ENCODE results near the gene ACAT1. TPM values are rescaled to one million over a fixed set of nuclear protein-coding genes. Genes with fewer than 3 reads are reported as not detected.
A peak's percentile ranks its signal among the peaks of the same experiment; 100 is the strongest.
"Not testable (repeated sequence)": the region's sequence is repeated elsewhere in the genome, so short reads cannot be mapped to it uniquely, and the experiment has no call there.

Gene ACAT1
- total and polyA plus RNA-seq, 3 experiments from 2014 or later, result 45.2 to 71.6 (median 68.5) TPM

DNA sequence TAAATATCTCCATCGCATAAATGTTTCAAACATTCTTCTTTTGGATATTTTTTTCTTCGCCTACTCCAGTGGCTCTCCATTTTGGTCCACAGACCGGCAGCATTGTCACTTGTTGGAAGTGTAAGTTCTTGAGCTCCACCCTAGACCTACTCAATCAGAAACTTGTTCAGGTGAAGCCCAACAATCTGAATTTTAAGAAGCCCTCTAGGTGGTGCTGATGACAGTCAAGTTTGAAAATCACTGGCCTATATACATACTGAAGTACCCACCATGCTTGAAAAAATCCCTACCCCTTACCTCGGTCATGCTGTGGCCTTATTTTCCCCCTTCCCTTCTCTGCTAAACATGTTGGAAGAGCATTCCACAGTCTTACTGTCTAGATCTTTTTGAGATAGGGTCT is 10.2 kb upstream of the ACAT1 start:
- ChIA-PET CTCF (no interaction called here), POLR2A (no interaction called here)
- H3K27ac Mint-ChIP-seq, result peak overlapping the region in 5 of 8 donors; percentile 2 to 55 (median 52)

DNA sequence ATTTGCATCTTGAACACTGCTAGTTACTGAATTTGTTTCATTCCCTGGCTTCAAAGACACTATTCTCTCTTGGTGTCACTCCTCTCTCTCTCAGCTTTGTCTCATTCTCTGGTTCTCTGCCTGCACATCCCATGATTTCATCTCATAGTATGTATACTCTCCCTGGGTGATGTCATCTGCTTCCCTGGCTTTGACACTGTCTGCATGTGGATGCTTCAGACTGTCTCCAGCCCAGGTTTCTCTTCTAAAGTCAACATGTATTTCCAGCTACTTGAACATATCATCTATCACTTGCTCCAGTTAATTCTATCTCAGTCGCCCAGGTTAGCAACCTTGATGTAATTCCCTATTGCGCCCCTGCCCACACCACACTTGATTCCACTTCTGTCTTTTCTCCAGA is 9.3 kb upstream of the ACAT1 start:
- Mint-ChIP-seq H3K36me3 (peaks cover 0 to 6% (median 0%) of the 10 kb centered on the region in 3 donors), H3K27me3 (no peaks in the 10 kb centered on the region), H3K27ac (peak overlapping the region in 7 of 8 donors; percentile 1 to 91 (median 51)), H3K4me3 (no peak overlapping the region), H3K9me3 (no peaks in the 10 kb centered on the region), H3K4me1 (peaks cover 0 to 3% (median 0%) of the 10 kb centered on the region in 3 donors)
- no peaks in the 10 kb centered on the region for H3K9me3 ChIP-seq (ENCODE audit: low read length)
- CTCF ChIA-PET, result interaction anchor here (1.2 to 1.7 kb wide), 3 partner anchors 10 to 103 kb away, joined by 3 to 4 read pairs (median 3); partner anchors contain the start of genes ACAT1 and CUL5
- H3K36me3 ChIP-seq (ENCODE audit: insufficient read depth, low read length), result no peaks in the 10 kb centered on the region
- H3K4me3 ChIP-seq (ENCODE audit: low read length), result no peak overlapping the region
- DNase-seq, result no peak
- H3K27me3 ChIP-seq (ENCODE audit: insufficient read depth, low read length, poor library complexity, severe bottlenecking), result no peaks in the 10 kb centered on the region
- no peak overlapping the region for H3K27ac ChIP-seq (ENCODE audit: low read depth, low read length)
- H3K4me1 ChIP-seq (ENCODE audit: insufficient read depth, low read length), result no peaks in the 10 kb centered on the region
- POLR2A ChIA-PET, result no interaction called here

More for the DNA sequence above, 10.2 kb upstream of the ACAT1 start:
- Mint-ChIP-seq H3K9me3 (no peaks in the 10 kb centered on the region), H3K27me3 (no peaks in the 10 kb centered on the region), H3K4me1 (peaks cover 0 to 3% (median 0%) of the 10 kb centered on the region in 3 donors), H3K4me3 (no peak overlapping the region), H3K36me3 (peaks cover 0 to 7% (median 0%) of the 10 kb centered on the region in 3 donors)
- Histone ChIP-seq H3K27me3 (ENCODE audit: insufficient read depth, low read length, poor library complexity, severe bottlenecking) (no peaks in the 10 kb centered on the region), H3K27ac (ENCODE audit: low read depth, low read length) (no peak overlapping the region), H3K4me3 (ENCODE audit: low read length) (no peak overlapping the region), H3K4me1 (ENCODE audit: insufficient read depth, low read length) (no peaks in the 10 kb centered on the region), H3K9me3 (ENCODE audit: low read length) (no peaks in the 10 kb centered on the region), H3K36me3 (ENCODE audit: insufficient read depth, low read length) (no peaks in the 10 kb centered on the region)
- no peak for DNase-seq

DNA sequence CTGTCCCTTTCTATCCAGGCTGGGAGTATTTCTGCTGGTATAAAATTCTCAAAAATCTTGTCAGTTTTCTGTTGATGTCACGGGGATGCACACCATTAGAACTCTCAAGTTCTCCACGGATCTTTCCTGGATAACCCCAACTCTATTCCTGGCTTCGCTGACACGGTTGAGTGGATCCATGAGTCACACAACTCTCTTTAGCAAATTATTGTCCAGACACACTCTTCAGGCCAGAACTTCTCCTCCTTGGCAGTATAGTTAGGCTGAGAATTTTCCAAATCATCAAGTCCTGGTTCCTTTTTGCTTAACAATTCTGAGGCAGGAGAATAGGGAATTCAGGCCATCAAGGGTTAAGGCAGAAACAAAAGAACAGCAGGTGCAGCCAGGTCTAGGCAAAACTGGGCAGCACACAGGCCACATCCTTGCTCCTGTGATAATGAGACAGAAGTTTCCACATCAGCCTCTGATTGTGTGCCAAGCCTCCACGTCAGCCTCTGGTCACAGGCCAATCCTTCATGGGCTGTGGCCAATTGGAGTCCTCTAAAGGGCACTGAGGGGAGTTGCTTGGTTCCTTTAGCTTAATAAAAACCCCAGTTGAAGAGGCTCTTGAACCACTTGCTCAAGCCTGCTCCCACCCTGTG is 5.7 kb upstream of the ACAT1 start:
- Histone ChIP-seq H3K36me3 (ENCODE audit: insufficient read depth, low read length) (no peaks in the 10 kb centered on the region), H3K4me1 (ENCODE audit: insufficient read depth, low read length) (peaks cover 2% of the 10 kb centered on the region), H3K27me3 (ENCODE audit: insufficient read depth, low read length, poor library complexity, severe bottlenecking) (no peaks in the 10 kb centered on the region), H3K9me3 (ENCODE audit: low read length) (no peaks in the 10 kb centered on the region), H3K4me3 (ENCODE audit: low read length) (no peak overlapping the region), H3K27ac (ENCODE audit: low read depth, low read length) (no peak overlapping the region)
- peaks cover 0 to 5% (median 0%) of the 10 kb centered on the region in 3 donors for H3K36me3 Mint-ChIP-seq
- peak overlapping the region in 2 of 8 donors; percentile 18 to 58 for H3K27ac Mint-ChIP-seq
- no peaks in the 10 kb centered on the region for H3K9me3 Mint-ChIP-seq
- peaks cover 0 to 3% (median 2%) of the 10 kb centered on the region in 3 donors for H3K4me1 Mint-ChIP-seq
- POLR2A ChIA-PET, result no interaction called here
- no peaks in the 10 kb centered on the region for H3K27me3 Mint-ChIP-seq
- no peak overlapping the region for H3K4me3 Mint-ChIP-seq
- CTCF ChIA-PET, result no interaction called here
- DNase-seq, result no peak

DNA sequence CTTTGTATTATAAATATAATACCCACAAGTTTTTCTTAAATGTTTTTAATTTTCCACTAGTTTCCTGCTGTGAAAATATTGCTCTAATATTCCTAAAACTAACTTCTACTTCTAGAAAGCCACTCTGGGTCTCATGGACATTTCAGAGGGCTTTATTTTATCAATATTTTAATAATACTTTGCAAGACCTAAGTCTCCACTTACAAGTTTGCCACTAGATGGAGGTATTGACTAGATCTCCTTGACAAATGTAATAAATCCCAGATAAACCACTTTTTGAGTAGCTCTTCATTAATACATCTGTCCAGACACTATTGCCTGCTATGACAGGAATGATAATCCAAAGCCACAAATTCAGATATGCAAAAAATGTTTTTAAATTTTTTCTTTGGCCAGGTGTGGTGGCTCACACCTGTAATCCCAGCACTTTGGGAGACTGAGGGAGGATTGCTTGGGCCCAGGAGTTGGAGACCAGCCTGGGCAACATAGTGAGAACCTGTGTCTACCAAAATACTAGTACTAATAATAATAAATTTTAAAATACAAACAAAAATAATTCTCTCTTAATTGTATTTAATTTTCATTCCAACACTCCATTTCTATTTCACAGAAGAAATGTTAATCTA is 3.5 kb upstream of the ACAT1 start:
- DNase-seq, result no peak
- Mint-ChIP-seq H3K27ac (peak overlapping the region in 1 of 8 donors; percentile 46), H3K36me3 (peaks cover 0 to 4% (median 0%) of the 10 kb centered on the region in 3 donors), H3K4me1 (peaks cover 13 to 17% (median 13%) of the 10 kb centered on the region in 3 donors), H3K9me3 (no peaks in the 10 kb centered on the region), H3K4me3 (peak overlapping the region in 1 of 7 donors; percentile 29), H3K27me3 (no peaks in the 10 kb centered on the region)
- Histone ChIP-seq H3K4me1 (ENCODE audit: insufficient read depth, low read length) (peaks cover 19% of the 10 kb centered on the region), H3K4me3 (ENCODE audit: low read length) (no peak overlapping the region), H3K36me3 (ENCODE audit: insufficient read depth, low read length) (no peaks in the 10 kb centered on the region), H3K27ac (ENCODE audit: low read depth, low read length) (no peak overlapping the region), H3K9me3 (ENCODE audit: low read length) (no peaks in the 10 kb centered on the region), H3K27me3 (ENCODE audit: insufficient read depth, low read length, poor library complexity, severe bottlenecking) (no peaks in the 10 kb centered on the region)
- POLR2A ChIA-PET, result interaction anchor here (0.6 kb wide), 1 partner anchor 18 kb away, joined by 3 read pairs; no protein-coding TSS in a partner anchor
- CTCF ChIA-PET, result interaction anchor here (0.6 to 2.2 kb wide), 9 partner anchors 10 to 541 kb away, joined by 3 to 7 read pairs (median 3); no protein-coding TSS in a partner anchor

DNA sequence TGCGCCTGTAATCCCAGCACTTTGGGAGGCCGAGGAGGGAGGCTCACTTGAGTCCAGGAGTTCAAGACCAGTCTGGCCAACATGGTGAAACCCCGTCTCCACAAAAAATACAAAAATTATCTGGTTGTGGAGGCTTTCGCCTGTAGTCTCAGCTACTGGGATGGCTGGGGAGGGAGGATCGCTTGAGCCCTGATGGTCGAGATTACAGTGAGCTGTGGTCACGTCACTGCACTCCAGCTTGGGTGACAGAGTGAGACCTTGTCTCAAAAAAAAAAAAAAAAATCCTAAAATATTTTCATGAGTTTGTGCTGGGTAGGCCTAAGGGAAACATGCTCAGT is 462 bp upstream of the ACAT1 start:
- H3K27me3 Mint-ChIP-seq; H3K36me3 Mint-ChIP-seq; DNase-seq; H3K9me3 ChIP-seq (ENCODE audit: low read length); CTCF ChIA-PET; H3K36me3 ChIP-seq (ENCODE audit: insufficient read depth, low read length); H3K9me3 Mint-ChIP-seq; H3K27me3 ChIP-seq (ENCODE audit: insufficient read depth, low read length, poor library complexity, severe bottlenecking); POLR2A ChIA-PET: not testable (repeated sequence)
- Mint-ChIP-seq H3K27ac (peak overlapping the region; percentile 44 to 90 (median 74)), H3K4me3 (peak overlapping the region; percentile 85 to 94 (median 91)), H3K4me1 (peaks cover 34 to 44% (median 41%) of the 10 kb centered on the region in 3 donors)
- Histone ChIP-seq H3K4me1 (ENCODE audit: insufficient read depth, low read length) (peaks cover 39% of the 10 kb centered on the region), H3K27ac (ENCODE audit: low read depth, low read length) (peak overlapping the region; percentile 44), H3K4me3 (ENCODE audit: low read length) (peak overlapping the region; percentile 86)

DNA sequence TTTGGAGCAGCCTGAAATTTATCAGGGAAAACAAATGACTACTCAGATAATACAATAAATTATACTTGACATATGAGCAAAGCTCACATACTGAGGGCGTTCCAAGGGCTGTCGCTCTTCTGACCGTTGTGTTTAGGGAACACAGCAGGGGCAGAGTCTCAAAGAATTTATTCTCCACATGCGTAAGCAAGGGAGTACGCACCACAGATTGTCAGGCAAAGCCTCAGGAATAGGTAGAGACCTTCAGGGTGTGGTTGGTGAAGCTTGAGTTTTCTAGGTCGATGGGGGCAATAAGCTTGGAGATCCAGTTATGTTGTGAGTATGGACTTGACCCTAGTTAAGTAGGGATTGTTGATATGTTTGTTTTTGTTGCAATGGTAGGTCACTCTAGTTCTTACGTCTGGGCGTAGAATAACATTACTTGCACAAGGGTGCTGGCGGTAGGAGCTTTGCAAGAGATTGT is 830 bp downstream of the ACAT1 start:
- Histone ChIP-seq H3K9me3 (ENCODE audit: low read length) (no peaks in the 10 kb centered on the region), H3K4me1 (ENCODE audit: insufficient read depth, low read length) (peaks cover 39% of the 10 kb centered on the region), H3K27ac (ENCODE audit: low read depth, low read length) (peak overlapping the region; percentile 73), H3K27me3 (ENCODE audit: insufficient read depth, low read length, poor library complexity, severe bottlenecking) (no peaks in the 10 kb centered on the region), H3K4me3 (ENCODE audit: low read length) (peak overlapping the region; percentile 86), H3K36me3 (ENCODE audit: insufficient read depth, low read length) (no peaks in the 10 kb centered on the region)
- ChIA-PET CTCF (interaction anchor here (0.8 to 1.2 kb wide), 2 partner anchors 8 to 10 kb away, joined by 3 read pairs; no protein-coding TSS in a partner anchor), POLR2A (interaction anchor here (0.6 kb wide), 1 partner anchor 403 kb away, joined by 6 read pairs; no protein-coding TSS in a partner anchor)
- Mint-ChIP-seq H3K4me3 (peak overlapping the region; percentile 85 to 94 (median 91)), H3K9me3 (no peaks in the 10 kb centered on the region), H3K27ac (peak overlapping the region in 7 of 8 donors; percentile 52 to 94 (median 88)), H3K4me1 (peaks cover 38 to 50% (median 48%) of the 10 kb centered on the region in 3 donors), H3K27me3 (no peaks in the 10 kb centered on the region), H3K36me3 (peaks cover 6% of the 10 kb centered on the region in 3 donors)
- DNase-seq, result no peak

DNA sequence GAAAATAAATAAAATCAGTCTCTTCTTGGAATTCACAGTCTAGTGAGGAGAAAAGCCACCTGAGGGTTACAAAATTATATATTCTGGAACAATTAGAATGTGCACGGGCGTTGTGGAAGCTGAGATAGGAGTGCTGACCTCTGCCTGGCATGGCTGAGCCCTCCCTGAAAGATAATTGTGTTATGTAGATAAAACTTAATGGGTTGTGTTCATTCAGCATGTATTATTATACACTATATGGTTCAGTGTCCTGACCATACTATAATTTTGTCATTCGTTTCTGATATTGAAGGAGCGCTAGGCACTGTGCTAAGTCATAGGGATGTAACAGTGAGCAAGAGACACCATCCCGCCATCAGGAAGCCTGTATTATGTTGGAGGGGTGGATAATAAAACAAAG is 3.7 kb downstream of the ACAT1 start:
- CTCF ChIA-PET, result interaction anchor here (1.0 kb wide), 1 partner anchor 23 kb away, joined by 3 read pairs; no protein-coding TSS in a partner anchor
- peak overlapping the region in 2 of 7 donors; percentile 46 to 87 for H3K4me3 Mint-ChIP-seq

DNA sequence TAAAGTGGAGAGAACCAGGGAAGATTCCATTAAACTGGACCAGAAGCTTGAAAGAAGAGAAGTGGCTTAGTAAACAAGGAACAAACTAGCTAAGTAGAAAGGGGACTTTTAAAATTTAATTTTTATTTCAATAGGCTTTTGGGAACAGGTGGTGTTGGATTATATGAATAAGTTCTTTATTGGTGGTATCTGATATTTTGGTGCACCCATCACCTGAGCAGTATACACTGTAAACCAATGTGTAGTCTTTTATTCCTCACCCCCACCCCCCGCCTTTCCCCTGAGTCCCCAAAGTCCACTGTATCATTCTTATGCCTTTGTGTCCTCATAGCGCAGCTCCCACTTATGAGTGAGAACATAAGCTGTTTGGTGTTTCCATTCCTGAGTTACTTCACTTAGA is 7.4 kb downstream of the ACAT1 start:
- Histone ChIP-seq H3K4me3 (ENCODE audit: low read length) (no peak overlapping the region), H3K9me3 (ENCODE audit: low read length) (no peaks in the 10 kb centered on the region), H3K27ac (ENCODE audit: low read depth, low read length) (no peak overlapping the region), H3K36me3 (ENCODE audit: insufficient read depth, low read length) (peaks cover 4% of the 10 kb centered on the region), H3K27me3 (ENCODE audit: insufficient read depth, low read length, poor library complexity, severe bottlenecking) (no peaks in the 10 kb centered on the region), H3K4me1 (ENCODE audit: insufficient read depth, low read length) (peaks cover 12% of the 10 kb centered on the region)
- no peaks in the 10 kb centered on the region for H3K9me3 Mint-ChIP-seq
- H3K4me3 Mint-ChIP-seq, result no peak overlapping the region
- peaks cover 26 to 51% (median 29%) of the 10 kb centered on the region in 3 donors for H3K4me1 Mint-ChIP-seq
- peaks cover 6 to 33% (median 10%) of the 10 kb centered on the region in 3 donors for H3K36me3 Mint-ChIP-seq
- ChIA-PET CTCF (no interaction called here), POLR2A (interaction anchor here (0.6 kb wide), 1 partner anchor 25 kb away, joined by 3 read pairs; no protein-coding TSS in a partner anchor)
- no peak for DNase-seq
- no peaks in the 10 kb centered on the region for H3K27me3 Mint-ChIP-seq
- H3K27ac Mint-ChIP-seq, result peak overlapping the region in 4 of 8 donors; percentile 22 to 86 (median 59)

More for the DNA sequence above, 3.7 kb downstream of the ACAT1 start:
- H3K36me3 Mint-ChIP-seq, result peaks cover 6 to 23% (median 10%) of the 10 kb centered on the region in 3 donors
- Histone ChIP-seq H3K36me3 (ENCODE audit: insufficient read depth, low read length) (no peaks in the 10 kb centered on the region), H3K27ac (ENCODE audit: low read depth, low read length) (no peak overlapping the region), H3K4me1 (ENCODE audit: insufficient read depth, low read length) (peaks cover 39% of the 10 kb centered on the region), H3K27me3 (ENCODE audit: insufficient read depth, low read length, poor library complexity, severe bottlenecking) (no peaks in the 10 kb centered on the region), H3K9me3 (ENCODE audit: low read length) (no peaks in the 10 kb centered on the region), H3K4me3 (ENCODE audit: low read length) (no peak overlapping the region)
- H3K9me3 Mint-ChIP-seq, result no peaks in the 10 kb centered on the region
- H3K27ac Mint-ChIP-seq, result peak overlapping the region in 5 of 8 donors; percentile 51 to 94 (median 70)
- H3K27me3 Mint-ChIP-seq, result no peaks in the 10 kb centered on the region
- peaks cover 41 to 69% (median 48%) of the 10 kb centered on the region in 3 donors for H3K4me1 Mint-ChIP-seq
- no peak for DNase-seq
- POLR2A ChIA-PET, result interaction anchor here (1.0 kb wide), 1 partner anchor 103 kb away, joined by 3 read pairs; no protein-coding TSS in a partner anchor
